HG03039 (cell line): Measurements from ENCODE around the gene TMEFF2.

ENCODE experiments used
- ATAC-seq: cut with Tn5 transposase; IDR thresholded peaks from one replicate; pipeline ENCODE4 v1.9.1; 2021; ENCODE audit warnings: mild to moderate bottlenecking, moderate library complexity; ENCODE audit not compliant: unreplicated experiment

TMEFF2 gene, protein sequence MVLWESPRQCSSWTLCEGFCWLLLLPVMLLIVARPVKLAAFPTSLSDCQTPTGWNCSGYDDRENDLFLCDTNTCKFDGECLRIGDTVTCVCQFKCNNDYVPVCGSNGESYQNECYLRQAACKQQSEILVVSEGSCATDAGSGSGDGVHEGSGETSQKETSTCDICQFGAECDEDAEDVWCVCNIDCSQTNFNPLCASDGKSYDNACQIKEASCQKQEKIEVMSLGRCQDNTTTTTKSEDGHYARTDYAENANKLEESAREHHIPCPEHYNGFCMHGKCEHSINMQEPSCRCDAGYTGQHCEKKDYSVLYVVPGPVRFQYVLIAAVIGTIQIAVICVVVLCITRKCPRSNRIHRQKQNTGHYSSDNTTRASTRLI

DNA sequence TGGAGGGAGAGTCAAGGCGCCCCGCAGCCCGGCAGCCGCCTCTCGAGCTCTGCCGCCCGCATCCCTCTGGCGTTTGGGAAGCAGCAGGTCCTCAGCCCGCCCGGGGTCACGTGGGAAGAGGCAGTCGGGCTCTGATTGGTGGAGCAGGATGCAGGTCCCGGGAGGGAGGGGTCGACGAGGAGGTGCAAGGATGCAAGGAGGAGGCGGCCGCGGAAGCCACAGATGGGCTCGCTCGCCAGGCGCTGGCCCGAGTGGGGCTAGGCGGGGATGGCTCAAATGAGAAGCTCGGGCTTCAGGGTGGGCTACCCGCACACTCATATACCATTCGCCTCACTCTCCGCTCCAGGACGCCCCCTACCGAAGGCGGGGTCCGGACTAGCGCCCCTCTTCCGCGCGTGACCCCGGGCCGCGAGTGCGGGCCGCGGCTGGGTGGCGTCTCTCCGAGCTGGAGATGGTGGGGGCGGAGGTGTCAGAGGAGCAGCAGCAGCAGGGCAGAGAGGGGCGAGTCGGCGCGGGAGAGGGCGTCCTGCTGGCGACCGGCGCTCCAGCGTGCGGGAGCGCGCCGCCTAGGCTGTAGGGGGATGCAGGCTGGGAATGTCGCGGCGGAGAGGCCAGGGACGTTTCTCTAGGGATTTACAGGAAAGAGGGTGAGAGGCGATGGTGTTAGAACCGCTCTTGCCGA, at the start of gene TMEFF2:
TSS of gene TMEFF2 (minus strand) at position 68 of the 682 bp plus-strand sequence. CDS start 409 bp downstream, outside the sequence.
- ATAC-seq: peak; percentile 79

DNA sequence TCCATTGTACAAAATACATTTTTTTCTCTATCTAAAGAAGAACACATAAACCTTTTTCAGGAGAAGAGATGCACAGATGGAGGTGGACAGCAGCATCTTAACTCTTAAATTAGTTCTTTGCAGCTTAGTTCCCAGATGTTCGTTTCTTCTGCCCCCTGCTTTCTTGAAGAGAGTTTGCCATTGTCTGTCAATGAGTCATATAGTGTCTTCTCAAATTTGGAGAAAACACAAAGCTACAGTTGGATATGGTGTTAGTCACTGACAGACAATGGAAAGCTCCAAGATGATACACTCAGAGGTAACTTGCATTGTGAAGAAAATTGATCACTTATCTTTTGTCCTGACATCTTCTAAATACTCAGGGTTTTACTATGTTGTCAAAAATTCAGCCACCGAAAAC, 48.8 kb upstream of the TMEFF2 start:
- ATAC-seq: no peak

DNA sequence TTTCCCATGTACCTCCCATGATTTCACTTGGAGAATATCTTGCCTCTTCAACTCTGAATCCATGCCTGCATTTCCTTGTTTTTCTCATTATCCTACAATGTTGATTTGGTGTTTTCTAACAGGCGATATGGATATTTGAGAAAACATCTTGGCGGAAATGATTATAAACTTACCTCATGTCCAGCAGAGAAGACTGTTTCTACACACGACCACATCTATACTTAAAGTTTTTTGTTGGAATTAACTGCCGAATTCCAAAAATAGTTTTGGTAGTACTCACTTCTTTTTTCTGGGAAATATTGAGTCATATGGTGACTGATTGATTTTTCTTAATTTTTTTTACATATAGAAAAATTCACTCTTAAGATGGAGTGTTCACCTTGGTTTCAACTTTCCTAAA, 41.4 kb upstream of the TMEFF2 start:
- no peak for ATAC-seq

DNA sequence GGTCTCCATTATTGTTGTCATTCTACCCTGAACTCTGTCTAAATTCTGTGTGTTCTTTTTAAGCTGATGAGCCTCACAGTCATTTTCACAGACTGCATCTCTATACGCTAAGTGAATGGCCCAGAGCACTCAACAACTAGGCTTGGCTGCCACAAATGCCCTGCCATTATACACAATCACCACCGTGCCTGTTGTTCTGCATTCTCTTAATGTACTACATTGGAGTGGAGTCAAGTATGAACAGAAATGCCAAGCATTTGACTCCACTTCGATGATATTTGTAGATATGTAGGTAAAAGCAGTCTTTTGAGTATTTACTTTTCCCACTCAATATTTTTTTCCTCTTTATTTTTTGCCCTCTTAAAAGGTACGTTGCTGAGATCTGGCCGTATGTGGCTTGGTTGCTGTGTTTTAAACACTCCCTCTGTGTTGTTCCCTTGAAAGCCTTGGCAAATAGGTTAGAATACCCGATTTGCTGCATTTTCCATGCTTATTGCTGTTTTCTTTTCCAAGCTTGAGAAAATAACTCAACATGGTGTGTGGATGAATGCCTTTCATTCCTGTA, 36.2 kb upstream of the TMEFF2 start:
- no peak for ATAC-seq

DNA sequence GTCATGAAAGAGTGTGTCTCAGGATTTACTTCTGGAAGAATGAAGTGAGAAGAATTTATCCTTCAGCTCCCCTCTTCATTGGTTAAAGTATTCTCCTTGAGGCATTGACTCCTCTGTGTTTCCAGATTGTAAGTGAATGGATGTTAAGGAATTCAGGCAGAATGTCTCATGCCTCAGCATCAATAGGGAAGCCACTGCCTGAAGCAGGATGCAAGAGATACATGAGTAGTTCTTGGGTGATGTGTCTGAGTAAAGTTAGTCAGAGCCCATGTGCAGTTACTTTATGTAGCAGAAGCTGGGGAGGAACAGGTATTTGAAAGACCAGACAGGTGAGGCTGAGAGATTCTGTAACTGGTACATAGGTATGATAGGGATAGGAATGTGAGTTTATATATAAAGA, 34.0 kb upstream of the TMEFF2 start:
- ATAC-seq: no peak

DNA sequence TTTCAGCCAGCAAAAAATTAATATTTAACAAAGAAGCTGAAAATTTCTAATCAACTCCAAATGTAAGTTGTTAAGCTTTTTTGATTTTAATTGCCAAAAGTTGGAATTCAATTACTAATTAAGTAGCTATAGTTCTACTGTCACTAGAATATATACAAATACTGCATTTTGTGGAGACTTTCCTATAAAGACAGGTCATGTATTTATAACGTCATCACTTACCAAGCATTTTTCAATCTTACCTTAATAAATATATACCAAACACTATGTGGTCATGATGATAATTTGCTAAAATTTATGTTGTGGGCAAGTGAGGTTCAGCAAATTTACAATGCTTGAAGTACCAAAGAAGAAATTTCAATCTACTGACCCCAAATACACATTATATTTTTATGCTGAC, 24.2 kb upstream of the TMEFF2 start:
- no peak for ATAC-seq

DNA sequence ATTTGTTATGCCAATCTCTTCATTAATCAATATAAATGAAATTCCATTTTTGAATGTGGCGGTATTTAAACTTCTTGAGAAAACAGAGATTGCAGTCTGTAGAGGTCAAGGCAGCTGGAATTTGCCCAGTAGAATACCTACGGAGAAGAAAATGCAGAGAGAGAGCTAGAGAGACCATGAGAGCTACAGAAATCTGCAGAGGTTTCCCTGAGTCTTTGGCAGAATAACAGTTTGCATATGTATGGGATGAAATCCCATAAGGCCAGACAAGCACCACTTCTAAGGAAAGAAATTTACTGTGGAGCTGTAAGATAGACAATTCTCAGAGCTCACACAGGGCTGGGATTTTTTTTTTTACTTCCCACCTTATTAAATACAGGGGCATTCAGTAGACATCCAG, 23.6 kb upstream of the TMEFF2 start:
- ATAC-seq: no peak

DNA sequence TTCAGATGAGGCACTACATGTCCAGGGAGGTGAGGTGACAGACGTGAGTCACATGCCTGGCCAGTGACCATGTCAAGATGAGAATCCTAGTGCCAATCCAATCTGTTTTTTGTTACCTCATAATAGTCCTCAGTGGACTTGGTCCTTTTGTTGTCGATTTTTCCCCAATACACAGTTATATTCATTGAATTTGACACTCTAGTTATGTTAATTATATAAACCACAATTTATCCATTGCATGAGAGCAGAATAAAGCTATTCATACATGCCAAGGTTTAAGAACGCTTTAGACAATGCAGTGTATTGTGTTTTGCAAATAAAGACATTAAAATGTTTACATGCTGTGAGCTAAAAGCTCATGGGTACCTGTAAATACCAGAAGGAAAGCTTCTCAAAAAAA, 21.6 kb upstream of the TMEFF2 start:
- ATAC-seq: no peak

DNA sequence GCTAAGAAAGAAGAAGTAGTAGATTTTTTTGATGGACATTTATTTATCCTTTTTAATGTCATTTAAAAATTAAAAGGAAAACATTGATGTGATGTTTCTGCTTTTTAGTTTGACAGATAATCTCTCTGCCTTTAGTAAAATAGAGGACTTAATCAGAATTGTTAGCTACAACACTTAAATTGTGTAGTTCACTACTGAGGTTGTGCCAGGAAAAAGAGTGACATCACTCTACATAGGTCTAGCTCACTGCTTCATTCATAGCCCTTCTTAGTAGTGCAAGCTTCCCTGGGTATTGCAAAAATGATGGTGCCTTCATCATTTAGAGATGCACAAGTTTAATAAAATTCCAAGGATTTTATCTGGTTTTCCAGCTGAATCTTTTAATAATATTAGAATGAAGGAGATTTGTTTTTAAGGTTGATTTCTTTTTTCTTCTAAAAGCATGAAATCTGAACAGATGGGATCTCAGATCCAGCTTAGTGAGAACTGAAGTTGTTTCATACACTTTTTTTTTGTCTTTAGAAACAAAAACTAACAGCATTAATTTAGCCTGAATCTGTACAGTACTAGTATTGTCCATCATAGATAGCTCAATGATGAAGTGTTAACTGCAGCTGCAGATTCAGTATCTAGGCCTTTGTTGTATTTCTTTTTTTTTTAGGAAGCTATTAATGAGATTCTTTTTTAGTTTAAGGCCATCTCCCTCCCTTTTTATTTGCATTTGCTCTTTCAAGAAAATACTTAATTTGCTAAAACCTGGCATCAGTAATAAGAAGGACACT, 20.6 kb upstream of the TMEFF2 start:
- no peak for ATAC-seq

DNA sequence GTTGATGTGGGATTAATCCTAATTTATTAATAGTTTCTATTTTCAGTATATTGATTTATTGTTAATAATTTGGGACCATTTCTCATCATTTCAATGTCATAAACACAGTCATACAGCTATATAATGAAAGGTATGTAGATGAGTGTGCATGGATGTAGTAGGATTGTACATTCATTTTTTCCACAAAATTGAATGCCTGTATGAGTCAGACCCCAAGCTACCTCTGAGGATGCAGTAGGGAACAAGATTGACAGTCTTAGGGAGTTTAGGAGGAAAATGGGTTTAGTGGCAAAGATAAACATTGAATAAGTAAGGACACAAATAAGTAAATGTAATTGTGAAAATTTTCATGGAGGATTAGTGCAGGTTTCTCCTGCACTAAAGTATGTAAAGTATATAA, 14.1 kb upstream of the TMEFF2 start:
- ATAC-seq: no peak

DNA sequence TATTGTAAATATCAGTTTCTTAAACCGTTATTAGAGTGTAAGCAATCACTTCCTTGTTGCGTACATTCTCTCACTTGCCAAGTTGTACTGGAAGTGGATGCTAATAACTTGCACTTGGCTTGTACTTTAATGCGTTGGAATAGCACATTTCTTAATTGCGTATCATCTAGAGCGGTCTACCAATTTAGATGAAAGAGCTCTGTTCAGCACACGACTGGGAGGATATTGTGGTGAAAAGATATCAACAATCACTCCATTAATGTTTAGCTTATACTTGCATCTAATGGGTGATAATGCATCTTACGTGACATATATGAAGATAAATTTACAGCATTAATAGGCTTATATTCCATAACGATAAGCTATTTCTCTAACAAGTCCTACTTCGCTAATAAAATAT, 11.7 kb upstream of the TMEFF2 start:
- ATAC-seq: no peak

DNA sequence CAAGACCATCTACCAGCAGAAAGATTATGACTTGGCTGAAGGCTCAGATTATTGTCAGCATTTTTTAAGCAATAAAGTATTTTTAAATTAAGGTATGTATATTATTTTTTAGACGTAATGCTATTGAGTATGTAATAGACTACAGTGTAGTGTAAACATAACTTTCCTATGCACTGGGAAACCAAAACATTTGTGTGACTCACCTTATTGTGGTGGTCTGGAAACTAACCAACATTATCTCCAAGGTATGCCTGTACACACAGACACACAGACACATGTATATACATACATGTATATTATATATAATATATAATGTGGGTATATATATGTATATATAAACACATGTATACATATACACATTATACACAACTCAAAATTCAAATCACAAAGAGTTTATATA, 9.1 kb upstream of the TMEFF2 start:
- ATAC-seq: no peak

DNA sequence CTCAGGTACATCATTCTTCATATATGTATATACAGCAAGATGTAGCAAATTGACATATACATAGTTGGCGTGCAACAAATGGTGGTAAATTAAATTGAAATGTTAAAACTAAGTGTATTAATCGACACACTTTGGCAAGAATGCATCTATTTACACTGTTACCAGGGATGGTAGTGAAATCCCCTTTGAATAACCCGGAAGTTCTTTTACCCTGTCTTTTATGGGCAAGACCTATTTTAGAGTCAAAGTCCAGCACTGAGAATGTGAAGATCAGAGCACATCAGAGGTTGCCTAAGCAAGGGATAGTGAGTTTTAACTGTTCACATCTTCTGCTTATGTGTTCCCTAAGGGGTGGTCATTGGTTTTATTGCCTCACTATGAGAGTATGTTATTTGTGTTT, 7.6 kb upstream of the TMEFF2 start:
- ATAC-seq: no peak

DNA sequence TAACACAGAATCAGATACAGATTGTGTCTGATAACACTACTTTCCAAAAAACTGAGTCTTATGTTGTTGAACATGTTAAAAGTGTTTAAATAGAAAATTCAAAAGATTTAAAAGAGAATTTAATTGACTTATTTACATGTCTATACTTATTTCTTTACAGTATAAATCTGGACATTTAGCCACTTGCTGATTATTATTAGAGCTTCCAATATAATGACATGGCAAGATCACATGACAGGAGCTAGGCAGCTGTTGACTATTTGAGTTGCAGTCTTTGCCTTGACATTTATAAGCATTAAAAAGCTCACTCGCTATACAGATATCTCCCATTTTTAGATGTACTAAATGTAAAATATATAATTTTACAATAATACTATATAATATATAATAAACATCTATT, 6.4 kb upstream of the TMEFF2 start:
- no peak for ATAC-seq

DNA sequence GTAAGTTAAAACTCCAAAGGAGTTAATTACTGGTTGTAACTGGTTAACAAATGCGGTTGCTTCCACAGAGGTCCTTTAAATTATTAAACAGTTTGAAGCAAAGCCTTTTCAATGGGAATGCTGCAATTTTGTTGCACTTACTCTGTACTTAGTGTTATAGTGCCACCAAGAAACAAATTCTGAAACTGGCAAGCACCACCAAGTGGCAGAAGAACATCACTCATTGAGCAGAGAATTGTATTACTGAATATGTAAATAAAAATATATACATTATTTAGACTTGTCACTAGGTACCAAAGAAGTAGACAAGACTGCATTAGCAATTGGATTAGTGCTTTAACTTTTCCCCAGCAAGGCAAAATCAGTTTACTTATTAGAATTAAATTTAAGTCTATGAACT, 2.6 kb upstream of the TMEFF2 start:
- no peak for ATAC-seq

DNA sequence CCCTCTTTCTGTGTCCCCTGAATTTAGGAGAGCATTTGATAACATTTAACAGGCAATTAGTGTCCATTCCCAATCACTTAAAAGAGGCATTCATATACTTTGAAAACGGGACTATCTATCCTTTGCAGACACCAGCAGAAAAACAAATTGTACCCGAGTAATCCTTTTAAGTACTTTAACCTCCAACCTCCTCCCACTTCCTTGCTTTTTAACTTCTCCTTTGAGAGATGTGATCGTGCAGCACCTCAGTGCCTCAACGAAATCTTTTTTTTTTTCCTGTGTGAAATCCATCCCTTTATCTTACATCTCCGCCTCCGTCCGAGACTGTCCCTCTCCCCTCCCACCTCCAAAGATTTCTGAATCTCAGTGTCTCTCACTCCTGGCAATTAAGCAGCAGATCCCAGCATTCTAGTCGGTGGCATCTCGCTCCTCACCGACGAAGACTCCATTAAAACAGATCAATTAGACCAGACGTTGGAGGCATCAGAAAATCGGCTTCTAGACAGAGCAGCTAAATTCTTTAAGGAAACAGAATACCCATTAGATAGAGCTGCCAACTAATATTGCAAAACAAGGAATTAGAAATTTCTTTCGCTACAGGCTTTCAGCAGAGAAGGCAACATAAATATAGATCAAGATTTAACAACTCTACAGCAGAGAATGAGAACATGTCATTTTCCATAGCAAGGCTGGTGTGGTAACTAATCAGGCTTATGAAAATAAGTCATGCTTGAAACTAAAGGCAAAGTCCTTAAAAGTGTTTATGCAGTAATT, 1.9 kb upstream of the TMEFF2 start:
- no peak for ATAC-seq

DNA sequence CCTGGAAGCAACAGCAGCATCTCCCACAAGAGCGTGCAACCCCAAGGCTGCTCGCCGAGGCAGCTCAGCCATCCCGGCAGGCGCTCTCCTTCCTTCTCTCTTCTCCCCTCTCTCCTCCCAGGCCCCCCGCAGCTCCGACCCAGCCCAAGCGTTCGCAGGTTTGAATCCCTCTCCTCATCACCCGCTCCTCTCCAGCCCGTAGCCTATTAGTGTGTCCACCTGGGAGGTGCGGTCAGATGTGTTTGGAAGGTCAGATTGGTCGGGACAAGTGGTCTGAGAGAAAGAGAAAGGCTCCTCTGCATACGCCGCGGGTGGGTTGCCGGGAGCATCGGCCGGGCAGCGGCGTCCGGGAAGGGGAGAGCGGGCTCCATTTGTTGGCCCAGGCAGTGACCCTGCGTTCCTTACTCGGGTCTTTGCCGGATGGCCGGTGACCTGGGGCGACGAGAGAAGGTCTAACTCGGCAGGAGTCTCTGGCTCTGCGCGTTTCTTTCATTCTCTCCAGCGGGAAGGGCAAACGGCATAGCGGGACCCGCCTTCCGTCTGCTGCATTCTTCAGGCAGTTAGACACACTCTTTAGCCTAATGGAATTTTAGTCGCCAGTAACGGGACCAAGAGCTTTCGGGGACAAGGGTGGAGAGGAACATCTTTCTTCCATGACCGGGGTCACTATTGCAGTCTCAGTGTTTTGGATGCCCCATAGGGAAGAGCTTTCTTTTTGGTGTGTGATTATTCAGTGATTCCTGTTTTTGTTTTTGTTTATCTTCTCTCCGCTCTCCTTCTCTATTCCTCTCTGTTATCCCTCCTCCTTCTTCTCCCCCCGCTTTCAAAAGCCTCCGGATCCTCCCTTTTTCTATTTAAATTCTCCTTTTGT, 1.1 kb upstream of the TMEFF2 start:
- peak; percentile 9 for ATAC-seq

DNA sequence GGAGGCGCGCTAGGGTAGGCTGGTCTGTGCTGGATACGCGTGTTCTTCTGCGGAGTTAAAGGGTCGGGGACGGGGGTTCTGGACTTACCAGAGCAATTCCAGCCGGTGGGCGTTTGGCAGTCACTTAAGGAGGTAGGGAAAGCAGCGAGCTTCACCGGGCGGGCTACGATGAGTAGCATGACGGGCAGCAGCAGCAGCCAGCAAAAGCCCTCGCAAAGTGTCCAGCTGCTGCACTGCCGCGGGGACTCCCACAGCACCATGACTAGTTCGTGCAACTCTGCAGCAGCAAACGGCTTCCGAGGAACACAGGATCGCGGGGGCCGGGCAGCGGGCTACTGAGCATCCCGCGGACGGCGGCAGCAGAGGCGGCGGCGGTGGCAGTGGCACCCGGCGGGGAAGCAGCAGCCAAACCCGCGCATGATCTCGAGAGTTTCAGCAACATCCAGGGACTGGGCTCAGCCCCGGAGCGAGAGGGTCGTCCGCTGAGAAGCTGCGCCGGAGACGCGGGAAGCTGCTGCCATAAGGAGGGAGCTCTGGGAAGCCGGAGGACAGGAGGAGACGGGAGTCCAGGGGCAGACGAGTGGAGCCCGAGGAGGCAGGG, 368 bp downstream of the TMEFF2 start:
- ATAC-seq: peak; percentile 10

DNA sequence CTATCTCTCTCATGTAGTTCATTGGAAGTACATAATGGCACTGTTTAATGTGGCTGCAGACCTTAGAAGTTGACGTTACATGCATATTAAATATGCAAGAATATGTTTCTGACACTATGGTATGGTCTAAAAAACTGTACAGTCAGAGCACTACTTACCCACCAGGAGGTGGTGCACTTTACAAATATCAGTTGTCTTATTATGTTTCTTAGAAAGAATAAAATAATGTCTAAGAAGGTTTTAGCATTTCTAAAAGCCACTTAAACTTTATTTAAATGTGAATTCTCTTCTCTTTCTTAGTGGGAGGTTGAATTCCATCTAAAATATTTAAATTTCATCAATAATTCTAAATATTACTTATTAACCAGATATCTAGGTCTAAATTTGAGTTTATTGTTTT, 4.3 kb downstream of the TMEFF2 start:
- ATAC-seq: no peak
